GM23248 (cell line): ENCODE data around the gene PELI2. TPM values are rescaled to one million over a fixed set of nuclear protein-coding genes. Genes with fewer than 3 reads are reported as not detected.

Experiments used
- DNase-seq: peaks from one replicate; pipeline ENCODE4 v3.0.0-alpha.2; 2015
- H2AFZ ChIP-seq: fragments of 200-600 bp; sonication (generic); 2 replicates; pipeline ENCODE4 v1.6.1; 2016; ENCODE audit warnings: antibody characterized with exemption
- H3F3A ChIP-seq: fragments of 200-600 bp; sonication (generic); 2 replicates; pipeline ENCODE4 v1.6.1; 2016; ENCODE audit warnings: mild to moderate bottlenecking, antibody characterized with exemption, mixed run types; ENCODE audit not compliant: insufficient read depth
- H3K27ac ChIP-seq: fragments of 200-600 bp; sonication (generic); 2 replicates; pipeline ENCODE4 v1.5.1; 2016; ENCODE audit warnings: mild to moderate bottlenecking
- H3K27me3 ChIP-seq: fragments of 200-600 bp; sonication (generic); replicated peaks from 2 replicates; pipeline ENCODE4 v1.6.1; 2016; ENCODE audit warnings: mild to moderate bottlenecking; ENCODE audit not compliant: insufficient read depth
- H3K36me3 ChIP-seq: fragments of 200-600 bp; sonication (generic); 2 replicates; pipeline ENCODE4 v1.6.1; 2016; ENCODE audit warnings: low read depth, mild to moderate bottlenecking
- H3K4me1 ChIP-seq: fragments of 200-600 bp; sonication (generic); 2 replicates; pipeline ENCODE4 v1.6.1; 2016; ENCODE audit warnings: mild to moderate bottlenecking; ENCODE audit not compliant: insufficient read depth
- H3K4me2 ChIP-seq: fragments of 200-600 bp; sonication (generic); one replicate; pipeline ENCODE4 v1.6.1; 2016; ENCODE audit warnings: mild to moderate bottlenecking; ENCODE audit not compliant: unreplicated experiment
- H3K4me3 ChIP-seq: fragments of 200-600 bp; sonication (generic); 2 replicates; pipeline ENCODE4 v1.5.1; 2016; ENCODE audit warnings: mild to moderate bottlenecking
- H3K79me2 ChIP-seq: fragments of 200-600 bp; sonication (generic); 2 replicates; pipeline ENCODE4 v1.6.1; 2016; ENCODE audit warnings: mild to moderate bottlenecking; ENCODE audit not compliant: insufficient read depth
- H3K9ac ChIP-seq: fragments of 200-600 bp; sonication (generic); 2 replicates; pipeline ENCODE4 v1.6.1; 2016; ENCODE audit warnings: mild to moderate bottlenecking
- H3K9me2 ChIP-seq: fragments of 200-600 bp; sonication (generic); 2 replicates; pipeline ENCODE4 v1.6.1; 2016; ENCODE audit warnings: mixed run types, mild to moderate bottlenecking, moderate library complexity; ENCODE audit not compliant: insufficient read depth
- H3K9me3 ChIP-seq: fragments of 200-600 bp; sonication (generic); one replicate; pipeline ENCODE4 v1.6.1; 2017; ENCODE audit warnings: low read depth
- H4K20me1 ChIP-seq: fragments of 200-600 bp; sonication (generic); 2 replicates; pipeline ENCODE4 v1.6.0; 2016; ENCODE audit not compliant: insufficient read depth
- EZH2 ChIP-seq: fragments of 200-600 bp; sonication (generic); IDR thresholded peaks from 2 replicates; pipeline ENCODE4 v1.6.1; 2018; ENCODE audit warnings: antibody characterized with exemption, mild to moderate bottlenecking; ENCODE audit not compliant: insufficient read depth, poor library complexity, severe bottlenecking
- EZH2phosphoT487 ChIP-seq: fragments of 200-600 bp; sonication (generic); IDR thresholded peaks from 2 replicates; pipeline ENCODE4 v1.6.1; 2018; ENCODE audit warnings: antibody characterized with exemption, moderate library complexity, mild to moderate bottlenecking, low read depth; ENCODE audit not compliant: insufficient read depth
- WGBS, 2 experiments: methylation state at CpG; one replicate each; pipeline ENCODE4 v1.1.6; 2015 to 2017; ENCODE audit warnings: low lambda C conversion rate in 2 of 2, low coverage in 1 of 2; ENCODE audit errors: missing lambda C conversion rate in 2 of 2; 5-methylcytosine and 5-hydroxymethylcytosine counted together
- in situ Hi-C: fragments of 300-500 bp; cut with MboI; formaldehyde crosslinking; loops from 2 replicates; pipeline ENCODE4 v1.15.0; 2020
- polyA plus RNA-seq: library from polyadenylated mRNA; unstranded; fragments of >200 nt; fragmentation: Nextera tagmentation; extraction: Ambion mirVana; gene quantifications from 2 replicates; pipeline ENCODE4 v1.2.1, GENCODE V29; 2016
- total RNA-seq: library from RNA; depleted of rRNA; stranded (reverse); fragments of >200 nt; shearing (Covaris generic); gene quantifications from 2 replicates; pipeline ENCODE4 v1.2.3, GENCODE V29; 2014

Gene PELI2
- total and polyA plus RNA-seq, 2 experiments from 2014 or later = 1.2 to 1.3 TPM

DNA sequence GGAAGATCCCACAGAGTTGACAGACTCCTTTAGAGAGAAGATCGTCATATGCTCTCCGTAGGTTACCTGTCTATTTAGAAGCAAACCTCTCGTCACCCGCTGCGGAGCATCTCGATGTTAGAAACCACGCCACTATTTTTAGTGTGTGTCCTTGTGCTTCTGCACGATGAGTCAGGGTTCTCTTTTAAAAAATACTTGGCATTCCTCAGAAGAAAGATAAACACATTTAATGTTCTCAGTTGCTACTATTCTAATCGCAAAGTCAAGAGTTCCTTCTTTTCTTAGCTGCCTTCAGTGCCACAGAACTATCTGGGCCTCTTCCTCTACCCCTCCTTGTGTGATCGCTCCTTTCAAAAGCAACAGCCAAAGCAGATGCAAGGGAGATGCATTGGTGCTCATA, 192.4 kb downstream of the PELI2 start:
- H3K4me1 ChIP-seq = peaks cover 5% of the 10 kb centered on the region; the same call in 1 of the 2 replicates
- no peaks in the 10 kb centered on the region for H3K27me3 ChIP-seq
- in situ Hi-C loops = no loop called here
- WGBS, 2 experiments = 91 to 92% methylated on average over 10 of the region's 10 CpGs
- no peaks in the 10 kb centered on the region for H3K9me3 ChIP-seq
- no peaks in the 10 kb centered on the region for H3K79me2 ChIP-seq
- no peak overlapping the region for H2AFZ ChIP-seq
- TF ChIP-seq EZH2 (no peak), EZH2phosphoT487 (no peak)
- no peak overlapping the region for H3K9ac ChIP-seq
- no peak overlapping the region for H3K4me2 ChIP-seq
- no peaks in the 10 kb centered on the region for H3F3A ChIP-seq
- no peak overlapping the region for H3K27ac ChIP-seq
- H4K20me1 ChIP-seq = no peaks in the 10 kb centered on the region
- H3K4me3 ChIP-seq = no peak overlapping the region
- no peaks in the 10 kb centered on the region for H3K9me2 ChIP-seq
- no peak for DNase-seq
- H3K36me3 ChIP-seq = no peaks in the 10 kb centered on the region

DNA sequence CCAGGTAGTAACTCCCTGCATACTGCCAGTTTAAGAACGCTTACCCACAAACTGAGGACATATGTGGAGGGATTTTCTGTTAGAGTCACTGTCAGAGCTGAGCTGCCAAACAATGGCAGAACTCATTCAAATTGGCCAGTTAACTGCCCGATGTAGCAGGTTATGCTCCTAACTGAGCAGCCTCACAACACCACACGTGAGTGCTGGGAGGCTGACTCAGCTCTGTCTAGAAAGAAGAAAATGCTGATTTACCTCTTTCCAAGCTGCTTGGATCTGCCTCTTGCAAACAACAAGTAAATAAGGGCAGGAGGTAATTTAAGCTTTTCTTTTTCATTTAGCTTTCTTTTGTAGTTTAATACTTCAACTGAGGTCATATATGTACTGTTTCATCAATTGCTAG, 195.6 kb downstream of the PELI2 start:
- H3K9me3 ChIP-seq = no peaks in the 10 kb centered on the region
- H3F3A ChIP-seq = no peaks in the 10 kb centered on the region
- 83 to 90% methylated on average over 3 of the region's 3 CpGs for WGBS, 2 experiments
- no peak overlapping the region for H3K4me3 ChIP-seq
- no peaks in the 10 kb centered on the region for H3K9me2 ChIP-seq
- no peaks in the 10 kb centered on the region for H3K36me3 ChIP-seq
- DNase-seq = no peak
- H2AFZ ChIP-seq = no peak overlapping the region
- no peaks in the 10 kb centered on the region for H3K27me3 ChIP-seq
- H3K27ac ChIP-seq = no peak overlapping the region
- no peak overlapping the region for H3K4me2 ChIP-seq
- peaks cover 5% of the 10 kb centered on the region; the same call in 1 of the 2 replicates for H3K4me1 ChIP-seq
- no peak overlapping the region for H3K9ac ChIP-seq
- H4K20me1 ChIP-seq = no peaks in the 10 kb centered on the region
- no peak for TF ChIP-seq EZH2
- TF ChIP-seq EZH2phosphoT487 = no peak
- in situ Hi-C loops = no loop called here
- H3K79me2 ChIP-seq = no peaks in the 10 kb centered on the region

DNA sequence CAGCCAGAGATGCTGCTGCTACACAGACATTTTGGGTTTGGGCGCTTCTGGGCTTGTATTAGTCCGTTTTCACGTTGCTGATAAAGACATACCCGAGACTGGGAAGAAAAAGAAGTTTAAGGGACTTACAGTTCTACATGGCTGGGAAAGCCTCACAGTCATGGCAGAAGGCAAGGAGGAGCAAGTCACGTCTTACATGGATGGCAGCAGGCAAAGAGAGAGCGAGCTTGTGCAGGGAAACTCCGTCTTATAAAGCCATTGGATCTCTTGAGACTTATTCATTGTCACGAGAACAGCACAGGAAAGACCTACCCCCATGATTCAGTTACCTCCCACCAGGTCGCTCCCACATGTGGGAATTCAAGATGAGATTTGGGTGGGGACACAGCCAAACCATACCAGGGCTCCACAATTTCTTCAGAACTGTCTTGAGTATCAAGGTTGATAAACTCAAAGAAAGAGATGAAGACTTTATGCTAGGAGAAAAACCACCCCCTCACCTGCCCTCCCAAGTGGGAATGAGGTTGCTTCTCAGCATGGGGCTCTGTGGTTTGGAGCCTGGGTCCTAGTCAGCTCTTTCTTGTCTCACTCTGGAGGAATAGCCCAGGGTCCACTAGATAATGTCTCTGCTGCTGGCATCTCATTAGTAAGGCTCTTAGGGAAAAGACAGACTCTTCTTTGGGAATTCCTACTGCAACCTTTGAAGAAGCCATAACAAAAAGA, 200.3 kb downstream of the PELI2 start:
- Histone ChIP-seq H3K9me2 (no peaks in the 10 kb centered on the region), H3K9me3 (no peaks in the 10 kb centered on the region), H4K20me1 (no peaks in the 10 kb centered on the region), H2AFZ (no peak overlapping the region), H3K4me2 (no peak overlapping the region), H3K4me3 (no peak overlapping the region), H3K79me2 (no peaks in the 10 kb centered on the region), H3K36me3 (no peaks in the 10 kb centered on the region), H3F3A (no peaks in the 10 kb centered on the region), H3K9ac (no peak overlapping the region), H3K4me1 (no peaks in the 10 kb centered on the region), H3K27me3 (no peaks in the 10 kb centered on the region), H3K27ac (no peak overlapping the region)
- TF ChIP-seq EZH2 = no peak
- no peak for TF ChIP-seq EZH2phosphoT487
- in situ Hi-C loops = no loop called here
- DNase-seq = no peak
- WGBS, 2 experiments = 79 to 87% methylated on average over 9 of the region's 9 CpGs

DNA sequence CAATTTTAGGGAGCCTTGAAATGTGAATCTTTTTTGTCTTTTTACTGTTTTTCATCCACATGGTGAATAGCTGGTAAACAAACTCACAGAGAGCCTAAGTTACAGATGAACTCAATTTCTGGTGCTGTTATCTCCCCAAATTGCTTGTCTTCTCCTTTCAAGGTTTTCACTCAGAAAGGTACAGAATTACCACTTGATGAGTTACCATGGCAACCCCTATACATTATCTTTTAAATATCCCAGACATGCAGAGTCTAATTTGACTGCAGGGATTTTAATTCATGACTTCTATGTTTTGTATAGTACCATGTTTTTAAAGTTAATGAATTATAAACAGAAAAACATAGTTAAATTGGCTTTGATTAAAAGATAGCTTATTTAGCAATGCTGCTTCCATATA, 203.7 kb downstream of the PELI2 start:
- in situ Hi-C loops = no loop called here
- H3K9me3 ChIP-seq = no peaks in the 10 kb centered on the region

DNA sequence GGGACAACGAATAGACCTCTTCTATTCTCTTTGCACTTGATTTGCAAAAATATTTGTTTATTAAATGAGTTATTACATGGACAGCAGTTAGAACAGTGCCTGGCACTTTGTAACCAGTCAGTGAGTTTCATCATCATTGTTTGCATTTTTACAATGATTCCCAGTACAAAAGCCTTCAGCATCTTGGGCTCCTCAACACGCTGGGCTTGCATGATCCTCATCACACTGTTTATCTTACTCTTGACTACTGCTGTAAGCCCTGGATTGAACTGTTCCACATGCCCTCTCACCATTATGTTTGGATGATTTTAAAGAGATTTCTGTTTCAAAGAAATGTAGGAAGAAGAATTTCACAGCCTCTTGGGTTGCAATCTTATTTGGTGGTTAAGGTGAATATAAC, 204.3 kb downstream of the PELI2 start:
- Histone ChIP-seq H3K9me2 (no peaks in the 10 kb centered on the region), H4K20me1 (no peaks in the 10 kb centered on the region), H2AFZ (no peak overlapping the region), H3K79me2 (no peaks in the 10 kb centered on the region), H3K9me3 (no peaks in the 10 kb centered on the region), H3F3A (peaks cover 22% of the 10 kb centered on the region), H3K27ac (no peak overlapping the region), H3K36me3 (no peaks in the 10 kb centered on the region), H3K4me2 (no peak overlapping the region), H3K27me3 (no peaks in the 10 kb centered on the region), H3K4me1 (peaks cover 22% of the 10 kb centered on the region), H3K9ac (no peak overlapping the region), H3K4me3 (no peak overlapping the region)
- DNase-seq = no peak
- TF ChIP-seq EZH2phosphoT487 (no peak), EZH2 (no peak)
- 92 to 94% methylated on average over 2 of the region's 2 CpGs for WGBS, 2 experiments
- in situ Hi-C loops = no loop called here

More for the DNA sequence above, 203.7 kb downstream of the PELI2 start:
- Histone ChIP-seq H3K4me3 (no peak overlapping the region), H3K79me2 (no peaks in the 10 kb centered on the region), H3K4me1 (peaks cover 22% of the 10 kb centered on the region), H4K20me1 (no peaks in the 10 kb centered on the region), H3K36me3 (no peaks in the 10 kb centered on the region), H3K9ac (no peak overlapping the region), H3K9me2 (no peaks in the 10 kb centered on the region), H2AFZ (no peak overlapping the region), H3K4me2 (no peak overlapping the region), H3F3A (peaks cover 22% of the 10 kb centered on the region), H3K27me3 (no peaks in the 10 kb centered on the region), H3K27ac (no peak overlapping the region)
- DNase-seq = no peak
- TF ChIP-seq EZH2phosphoT487 (no peak), EZH2 (no peak)
